HG03565 (cell line): ENCODE data around the gene MARCHF6.
"Not testable (repeated sequence)": the region's sequence is repeated elsewhere in the genome, so short reads cannot be mapped to it uniquely, and the experiment has no call there.

Experiments
- ATAC-seq: cut with Tn5 transposase; IDR thresholded peaks from one replicate; pipeline ENCODE4 v1.9.1; 2021; ENCODE audit warnings: mild to moderate bottlenecking, moderate library complexity; ENCODE audit not compliant: unreplicated experiment

The MARCHF6 gene

DNA sequence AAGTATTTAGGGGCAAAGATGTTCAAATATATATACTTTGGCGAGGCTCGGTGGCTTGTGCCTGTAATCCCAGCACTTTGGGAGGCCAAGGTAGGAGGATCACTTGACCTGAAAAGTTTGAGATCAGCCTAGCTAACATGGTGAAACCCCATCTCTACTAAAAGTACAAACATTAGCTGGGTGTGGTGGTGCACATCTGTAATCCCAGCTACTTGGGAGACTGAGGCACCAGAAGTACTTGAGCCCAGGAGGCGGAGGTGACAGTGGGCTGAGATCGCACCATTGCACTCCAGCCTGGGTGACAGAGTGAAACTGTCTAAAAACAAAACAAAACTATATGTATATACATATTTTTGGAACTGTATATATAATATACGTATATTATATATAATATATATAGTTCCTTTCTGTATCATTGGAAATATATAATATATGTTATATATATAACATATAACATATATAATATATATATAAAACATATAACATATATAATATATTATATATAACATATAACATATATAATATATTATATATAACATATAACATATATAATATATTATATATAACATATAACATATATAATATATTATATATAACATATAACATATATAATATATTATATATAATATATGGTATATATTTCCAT, 8.9 kb upstream of the MARCHF6 start:
- not testable (repeated sequence) for ATAC-seq

DNA sequence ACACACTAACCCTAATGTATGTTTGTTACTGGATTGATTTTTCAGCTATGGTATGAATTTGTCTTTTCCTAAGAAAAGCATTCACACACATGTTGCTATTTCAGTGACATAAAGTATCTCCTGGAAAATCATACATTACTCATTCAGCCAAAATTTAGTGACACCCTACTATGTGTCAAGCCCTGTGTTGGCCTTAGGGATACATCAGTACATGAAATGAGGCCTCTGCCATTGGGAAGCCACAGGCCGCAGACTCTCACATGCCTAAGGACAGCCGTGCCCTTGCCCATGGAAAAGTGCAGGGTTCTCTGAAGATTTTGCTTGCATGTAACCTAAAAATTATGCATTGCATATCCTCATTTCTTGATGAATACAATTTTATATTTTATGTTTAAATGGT, 5.2 kb upstream of the MARCHF6 start:
- ATAC-seq = no peak

DNA sequence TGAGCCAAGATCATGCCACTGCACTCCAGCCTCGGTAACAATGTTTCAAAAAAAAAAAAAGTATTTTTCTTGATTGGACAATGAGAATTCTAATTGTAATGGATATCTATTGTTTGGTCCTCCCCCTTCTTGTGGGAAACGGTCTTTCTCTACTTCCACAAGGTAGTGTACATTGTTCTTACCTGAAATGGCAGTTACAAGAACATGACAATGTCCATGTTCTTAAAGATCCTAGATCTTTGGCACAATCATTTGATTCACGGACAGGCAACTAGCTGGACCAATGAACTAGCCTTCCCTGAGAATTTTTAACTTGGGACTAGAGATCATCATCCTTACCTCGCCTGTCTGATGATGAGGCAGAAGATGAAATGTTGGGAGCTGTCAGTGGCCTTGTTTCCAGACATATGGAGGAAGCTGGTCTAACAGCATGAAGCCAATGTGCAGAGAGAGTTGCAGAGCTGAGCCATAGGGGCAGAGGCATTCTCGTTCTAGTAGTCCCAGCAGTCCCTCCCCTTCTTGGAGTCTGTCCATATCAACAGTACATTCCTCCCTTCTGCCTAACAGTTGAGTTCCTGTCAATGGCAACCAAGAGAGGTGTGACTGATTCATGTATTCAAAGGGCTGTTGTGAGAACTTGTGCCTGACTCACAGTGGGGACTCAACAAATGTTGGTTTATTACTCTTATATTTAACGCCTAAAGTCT, 2.1 kb upstream of the MARCHF6 start:
- no peak for ATAC-seq

DNA sequence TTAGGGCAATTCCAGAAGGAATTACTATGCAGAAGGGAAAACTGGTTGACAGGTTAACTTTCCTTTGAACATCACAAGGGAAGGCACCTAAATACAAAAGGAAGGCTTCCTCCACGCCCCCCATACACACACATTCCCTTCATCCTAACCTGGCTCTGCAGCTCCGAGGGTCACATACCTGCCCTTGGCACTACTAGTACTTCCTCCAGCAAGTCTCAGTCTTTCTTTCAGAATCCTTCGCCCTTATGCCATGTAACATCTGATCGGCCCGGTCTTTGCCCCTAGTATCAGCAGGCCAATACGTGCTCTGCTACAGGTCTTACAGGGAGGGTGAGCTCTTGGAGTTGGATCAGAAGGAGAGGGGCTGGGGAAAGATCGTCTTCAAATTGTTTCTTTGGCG, 1.6 kb upstream of the MARCHF6 start:
- no peak for ATAC-seq

DNA sequence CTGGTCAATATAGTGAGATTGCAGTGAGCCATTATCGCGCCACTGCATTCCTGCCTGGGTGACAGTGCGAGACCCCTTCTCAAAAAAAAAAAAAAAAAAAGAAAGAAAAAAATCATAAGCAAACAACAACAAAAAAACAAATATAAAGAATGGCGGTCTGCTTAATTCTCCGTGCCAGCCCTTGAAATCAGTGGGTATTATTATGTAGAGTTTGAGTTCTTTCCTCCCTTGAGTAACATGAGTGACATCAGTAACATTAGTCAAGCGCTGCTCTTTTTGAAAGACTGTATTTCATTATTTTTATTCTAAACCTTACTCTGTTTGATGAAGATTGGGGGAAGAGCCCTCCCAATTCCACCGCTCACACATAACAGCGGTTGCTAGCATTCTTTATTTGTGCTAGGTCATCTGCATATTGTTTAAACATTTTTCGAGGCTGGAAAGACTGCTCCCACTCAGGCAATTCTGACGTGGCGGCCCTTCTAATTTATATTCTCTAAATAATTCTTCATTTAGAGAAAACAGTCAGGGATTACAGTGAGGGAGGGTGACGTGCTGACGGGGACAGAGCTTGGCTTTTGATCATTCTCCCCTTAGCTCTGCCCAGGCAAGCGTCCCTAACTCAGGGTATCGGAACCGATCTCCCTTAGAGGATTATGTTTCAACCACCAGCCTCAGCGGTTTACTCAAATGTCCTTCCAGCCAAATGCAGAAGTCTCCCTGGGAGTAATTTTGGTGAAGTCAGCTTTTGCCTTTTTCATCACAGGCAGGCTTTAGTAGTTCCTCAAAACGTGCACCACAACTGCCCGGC, 860 bp upstream of the MARCHF6 start:
- no peak for ATAC-seq

DNA sequence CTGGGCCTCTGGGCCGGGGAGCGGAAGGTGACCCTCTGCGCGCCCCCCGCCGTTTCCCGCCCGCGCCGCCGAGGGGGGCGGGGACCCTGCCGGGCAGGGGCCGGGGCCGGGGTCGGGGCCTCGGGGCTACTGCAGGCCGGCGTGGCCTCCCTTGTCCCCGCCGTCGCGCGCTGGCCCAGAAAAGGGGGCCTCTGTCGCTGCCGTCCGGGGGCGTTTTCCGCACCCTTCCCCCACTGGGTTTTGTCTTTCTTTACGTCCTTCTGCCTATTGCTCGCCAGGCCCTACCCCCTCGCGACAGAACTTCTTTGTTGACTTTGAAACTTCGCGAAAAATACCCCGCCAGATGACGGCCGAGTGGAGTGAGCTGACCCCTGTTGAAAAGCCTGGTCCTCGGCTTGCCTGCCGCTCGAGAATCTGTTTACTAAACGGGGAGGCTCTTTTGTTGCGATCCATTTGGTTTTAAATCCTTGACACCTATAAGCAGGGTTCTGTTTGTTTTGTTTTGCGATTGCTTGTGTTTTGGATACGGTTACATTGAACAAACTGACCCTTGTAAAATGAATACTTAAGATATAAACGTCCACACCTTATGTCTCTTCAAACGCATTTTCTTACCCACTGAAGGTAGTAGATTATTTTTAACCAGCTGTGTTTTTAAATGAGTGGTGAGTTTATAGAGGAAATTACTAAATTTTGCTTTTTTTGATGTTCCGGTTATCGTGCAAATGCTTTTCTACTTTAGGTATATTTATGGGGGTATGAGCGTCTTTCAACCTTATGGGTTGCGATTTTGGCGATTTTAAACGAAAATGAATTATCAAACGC, 765 bp downstream of the MARCHF6 start:
- ATAC-seq = no peak

DNA sequence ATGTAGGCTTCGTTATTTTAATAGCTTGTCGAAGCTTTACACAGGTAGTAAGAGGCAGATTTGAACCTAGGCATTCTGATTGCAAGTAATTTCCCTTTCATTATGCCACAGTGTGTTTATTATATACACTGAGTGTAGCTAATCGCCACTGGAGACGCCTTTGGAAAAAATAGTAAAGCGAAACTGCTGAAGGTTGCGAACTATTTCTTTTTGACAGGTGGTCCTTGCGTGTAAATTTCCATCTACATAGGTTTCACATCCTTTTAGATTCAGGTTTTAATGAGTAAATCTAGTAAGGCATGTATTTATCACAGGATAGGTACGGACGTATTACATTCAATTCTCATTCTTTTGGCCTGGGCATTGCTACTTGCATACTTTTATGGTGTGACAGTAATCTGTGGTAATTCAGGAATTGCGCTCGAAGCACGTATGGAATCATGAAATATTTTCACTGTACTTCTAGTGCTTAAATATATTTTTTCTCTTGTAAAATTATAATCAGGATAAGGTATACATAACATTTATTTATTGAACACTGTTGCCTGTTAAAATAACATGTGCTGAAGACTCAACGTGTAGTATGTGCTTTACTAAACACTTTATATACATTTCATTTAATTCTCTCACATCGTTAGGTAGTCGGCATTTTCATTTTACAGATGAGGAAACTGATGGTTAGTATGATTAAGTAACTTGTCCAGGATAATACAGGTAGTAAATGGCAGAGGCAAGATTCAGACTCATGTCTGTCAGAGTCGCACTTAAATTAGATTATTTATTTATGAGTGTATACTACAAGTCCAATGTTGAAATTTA, 1.8 kb downstream of the MARCHF6 start:
- ATAC-seq = peak; percentile 20

DNA sequence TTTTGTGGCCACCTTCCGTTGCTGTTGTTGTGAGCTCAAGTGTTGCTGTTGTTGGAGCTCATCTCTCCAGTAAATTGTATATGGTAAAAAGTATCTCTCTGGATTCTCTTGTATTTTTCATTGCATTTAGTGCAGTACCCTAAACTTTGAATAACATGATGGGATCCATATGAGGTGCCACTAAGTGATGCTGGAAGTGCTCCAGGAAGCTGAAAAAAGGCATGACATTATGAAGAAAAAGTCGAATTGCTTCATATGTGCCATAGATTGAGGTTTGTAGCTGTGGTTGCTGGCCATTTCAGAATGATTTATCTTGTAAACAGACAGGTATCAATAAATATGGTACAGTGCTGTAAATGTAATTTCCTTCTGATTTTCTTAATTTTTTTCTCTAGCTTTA, 5.5 kb downstream of the MARCHF6 start:
- ATAC-seq = no peak

DNA sequence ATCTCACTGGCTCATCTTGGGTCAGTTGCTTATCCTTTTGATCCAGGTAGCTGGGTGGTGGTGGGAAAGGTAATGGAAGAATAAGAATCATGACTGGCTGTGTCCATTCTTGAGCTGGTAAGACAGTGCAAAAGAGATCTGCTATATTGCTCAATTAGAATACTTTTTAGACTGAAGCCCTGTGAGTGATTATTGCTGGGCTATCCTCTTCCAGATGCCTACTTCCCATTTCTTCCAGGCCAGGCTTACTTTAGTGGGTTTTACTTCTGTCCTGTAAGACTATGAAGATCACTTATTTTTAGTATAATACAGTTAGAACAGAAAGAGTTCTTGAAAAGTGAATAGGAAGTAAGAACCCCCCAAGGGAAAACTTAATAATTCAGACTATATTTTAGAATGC, 7.2 kb downstream of the MARCHF6 start:
- ATAC-seq = no peak

DNA sequence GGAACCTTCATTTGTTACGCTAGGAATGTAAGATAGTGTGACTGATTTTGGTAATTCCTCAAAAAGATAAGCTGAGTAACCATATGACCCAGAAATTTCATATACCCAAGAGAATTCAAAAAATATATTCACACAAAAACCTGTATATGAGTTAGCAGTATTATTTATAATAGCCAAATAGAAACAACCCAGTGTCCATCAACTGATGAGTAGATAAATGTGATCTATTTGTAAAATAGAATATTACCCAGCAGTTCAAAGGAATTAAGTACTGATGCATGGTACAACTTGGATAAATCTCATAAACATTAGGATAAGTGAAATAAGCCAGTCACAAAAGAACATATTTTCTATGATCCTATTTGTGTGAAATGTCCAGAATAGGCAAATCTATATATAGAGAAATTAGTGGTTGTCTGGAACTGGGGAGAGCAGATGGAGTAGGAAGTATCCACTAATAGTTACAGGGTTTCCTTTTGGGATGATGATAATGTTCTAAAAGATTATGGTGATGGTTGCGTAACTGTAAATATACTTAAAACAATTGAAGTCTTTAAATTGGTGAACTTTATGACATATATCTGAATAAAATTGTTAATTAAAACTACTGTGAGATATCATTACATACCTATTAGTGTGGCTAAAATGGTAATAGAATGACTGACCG, 10.2 kb downstream of the MARCHF6 start:
- no peak for ATAC-seq

DNA sequence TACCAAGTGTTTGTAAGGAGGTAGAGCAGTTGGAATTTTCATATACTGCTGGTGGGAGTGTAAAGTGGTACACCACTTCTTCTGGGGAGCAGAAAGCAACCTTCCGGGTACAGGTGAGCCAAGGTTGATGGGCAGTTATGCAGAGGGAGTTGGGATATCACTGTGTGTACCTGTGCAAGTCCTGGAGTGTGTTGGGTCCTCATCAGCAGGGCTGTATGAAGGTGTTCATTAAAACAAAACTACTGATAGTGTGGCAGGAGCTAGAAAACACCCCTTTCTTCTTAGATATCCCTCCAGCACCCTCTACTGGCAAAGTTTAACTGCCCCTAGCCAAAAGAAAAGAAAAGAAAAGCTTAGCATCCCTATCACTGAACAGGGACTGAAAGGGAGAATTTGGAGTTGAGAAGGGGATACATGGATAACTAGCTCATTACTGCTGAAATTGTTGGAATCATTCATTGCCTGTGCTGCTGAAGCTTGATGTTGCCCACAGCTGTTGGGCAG, 10.7 kb downstream of the MARCHF6 start:
- no peak for ATAC-seq

DNA sequence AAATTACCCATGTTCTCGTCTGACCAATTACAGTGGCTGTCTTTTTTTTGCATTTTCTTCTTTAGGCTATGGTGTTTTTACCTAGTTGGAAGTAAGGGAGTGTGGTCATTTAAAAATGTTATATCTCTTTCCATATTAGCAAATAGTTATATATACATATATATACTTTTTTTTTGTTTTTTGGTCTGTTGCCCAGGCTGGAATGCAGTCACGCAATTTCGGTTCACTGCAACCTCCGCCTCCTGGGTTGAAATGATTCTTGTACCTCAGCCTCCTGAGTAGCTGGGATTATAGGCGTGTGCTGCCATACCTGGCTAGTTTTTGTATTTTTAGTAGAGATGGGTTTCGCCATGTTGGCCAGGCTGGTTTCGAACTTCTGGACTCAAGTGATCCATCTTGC, 12.3 kb downstream of the MARCHF6 start:
- no peak for ATAC-seq

DNA sequence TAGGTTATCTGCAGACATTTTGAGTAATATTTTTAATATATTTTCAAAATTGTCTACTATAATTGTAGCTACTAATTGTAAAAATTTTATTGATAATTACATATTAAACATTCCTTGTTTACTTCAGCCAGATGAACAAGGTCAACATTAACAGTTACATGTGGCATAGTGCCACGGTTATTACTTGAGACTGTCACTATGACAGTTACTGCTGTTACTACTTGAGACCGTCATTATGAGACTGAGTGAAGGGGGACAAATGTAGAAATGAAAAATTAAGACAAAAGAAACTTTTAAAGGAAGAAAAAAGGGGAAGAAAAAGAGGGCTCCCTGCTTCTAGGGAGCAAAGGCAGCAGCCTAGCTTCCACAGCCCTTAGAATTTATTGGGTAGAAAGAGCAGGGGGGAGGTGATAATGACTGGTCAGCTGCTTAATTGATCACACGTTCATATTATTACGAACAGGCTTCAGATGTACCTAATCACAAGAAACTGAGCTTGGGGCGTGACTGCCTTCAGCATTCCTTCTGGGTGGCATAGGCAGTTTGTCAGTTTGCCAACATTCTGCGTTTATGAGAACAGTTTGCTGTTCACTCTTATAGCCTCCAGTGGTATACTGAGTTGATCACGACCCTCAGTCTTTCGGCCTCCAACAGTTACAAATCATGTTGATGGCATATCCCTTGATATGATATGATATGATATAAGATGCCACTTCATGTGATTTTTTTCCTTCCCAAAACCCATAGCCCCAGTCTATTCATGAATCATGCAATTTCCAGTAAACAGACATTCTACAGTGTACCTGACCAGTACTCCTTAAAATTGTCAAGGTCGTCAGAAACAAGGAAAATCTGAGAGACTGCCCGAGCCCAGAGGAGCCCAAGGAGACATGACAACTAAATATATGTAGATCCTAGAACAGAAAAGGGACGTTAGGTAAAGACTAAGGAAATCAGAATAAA, 13.1 kb downstream of the MARCHF6 start:
- no peak for ATAC-seq

DNA sequence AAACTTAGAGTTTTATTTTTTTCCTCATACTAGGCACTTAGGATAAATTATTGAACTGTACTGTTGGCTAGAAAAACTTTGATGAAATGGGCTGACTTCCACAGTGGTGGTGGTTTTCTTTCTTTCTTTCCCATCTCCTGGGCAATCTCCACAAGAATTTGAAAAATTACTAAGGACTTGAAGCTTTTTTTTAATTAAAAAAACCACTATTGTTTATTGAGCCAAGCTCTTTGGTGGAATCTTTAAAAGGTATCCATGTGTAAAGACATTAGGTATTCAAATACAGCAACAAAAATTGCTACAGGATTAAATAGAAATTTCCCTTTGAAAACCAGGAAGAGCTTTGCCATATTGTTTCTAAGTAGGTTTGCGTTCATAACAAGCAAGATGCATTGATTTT, 14.1 kb downstream of the MARCHF6 start:
- no peak for ATAC-seq

DNA sequence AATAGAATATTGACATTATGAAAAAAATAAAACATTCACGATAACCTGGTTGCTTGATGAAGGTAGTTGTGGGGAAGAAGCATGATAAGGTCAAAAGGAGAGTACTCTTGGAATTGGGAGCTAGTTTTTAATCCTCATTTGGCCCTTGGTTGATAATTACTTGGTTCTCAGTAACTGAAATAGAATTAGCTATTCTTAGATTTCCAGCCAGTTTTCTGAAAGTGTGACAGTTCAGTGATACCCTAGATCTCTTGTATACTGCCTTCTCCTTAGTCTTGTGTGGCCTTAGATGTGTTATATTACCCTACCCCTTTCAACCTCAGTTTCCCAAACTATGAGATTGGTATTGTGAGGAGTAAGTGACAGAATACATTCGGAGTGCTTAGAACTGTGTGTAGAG, 17.4 kb downstream of the MARCHF6 start:
- no peak for ATAC-seq

DNA sequence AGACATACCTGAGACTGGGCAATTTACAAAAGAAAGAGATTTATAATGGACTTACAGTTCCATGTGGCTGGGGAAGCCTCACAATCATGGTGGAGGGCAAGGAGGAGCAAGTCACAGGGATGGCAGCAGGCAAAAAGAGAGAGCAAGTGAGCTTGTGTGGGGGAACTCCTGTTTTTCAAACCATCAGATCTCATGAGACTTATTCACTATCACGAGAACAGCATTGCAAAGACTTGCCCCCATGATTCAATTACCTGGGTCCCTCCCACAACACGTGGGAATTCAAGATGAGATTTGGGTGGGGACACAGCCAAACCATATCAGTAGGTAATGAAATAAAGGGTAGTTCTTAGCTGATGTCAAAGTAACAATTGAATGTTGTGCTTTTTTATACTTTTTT, 17.9 kb downstream of the MARCHF6 start:
- ATAC-seq = not testable (repeated sequence)

DNA sequence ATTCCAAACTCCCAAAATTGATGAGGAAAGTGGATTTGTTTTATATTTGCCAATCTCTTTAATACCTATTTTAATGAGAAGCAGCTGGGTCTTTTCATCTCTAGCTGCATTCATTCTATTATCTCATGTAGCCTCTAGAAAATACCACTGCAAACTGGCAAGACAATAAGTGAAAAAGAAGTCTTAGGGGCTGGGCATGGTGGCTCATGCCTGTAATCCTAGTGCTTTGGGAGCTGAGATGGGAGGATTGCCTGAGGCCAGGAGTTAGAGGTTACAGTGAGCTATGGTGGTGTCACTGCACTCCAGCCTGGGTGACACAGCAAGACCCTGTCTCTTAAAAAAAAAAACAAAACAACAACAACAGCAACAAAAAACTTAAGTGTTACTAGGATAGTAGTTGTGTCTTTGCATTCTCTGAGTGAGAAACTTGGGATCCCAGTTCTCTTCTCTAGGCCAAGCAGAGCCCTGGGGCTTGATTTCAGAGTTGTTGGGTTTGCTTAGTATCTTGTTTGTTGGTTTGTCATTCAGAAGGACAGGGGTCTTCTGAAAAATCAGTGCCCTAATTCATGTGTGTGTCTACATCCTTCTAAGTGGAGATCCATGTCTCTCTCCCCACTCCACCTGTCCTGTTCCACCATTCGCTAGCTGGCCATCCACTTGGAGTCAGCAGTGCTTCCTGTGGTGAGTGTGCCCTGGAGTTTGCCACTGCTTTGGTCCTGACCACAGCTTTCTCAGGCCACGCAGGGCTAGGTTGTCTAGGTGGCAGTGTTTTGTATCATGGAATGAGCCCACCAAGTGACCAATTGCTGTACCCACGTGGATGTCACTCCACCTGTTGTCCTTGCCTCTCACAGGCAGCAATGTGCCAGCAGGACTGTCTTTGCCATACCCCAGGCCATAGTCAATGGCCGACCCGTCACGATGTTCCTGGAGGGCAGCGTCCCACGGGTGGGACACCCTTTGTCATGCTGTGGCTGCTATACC, 19.5 kb downstream of the MARCHF6 start:
- ATAC-seq = no peak
